ENCODE results near the gene CHCHD3. TPM values are rescaled to one million over a fixed set of nuclear protein-coding genes. Genes with fewer than 3 reads are reported as not detected.

The CHCHD3 gene
- polyA plus RNA-seq, 1 donor (not counting 4 experiments of a cell fraction or from before 2014, with no cell fraction given): 59.2 TPM

- DNase-seq (ENCODE audit: low read depth, low spot score): no peak
Measured at GRCh38 chr7:132785870-132786269, 296.0 kb downstream of the CHCHD3 start.

GRCh38 chr7:132784406-132784805 lies 297.5 kb downstream of the CHCHD3 start:
- no peaks in the 10 kb centered on the region for H4K20me1 ChIP-seq (ENCODE audit: control insufficient read depth, extremely low read depth, insufficient read depth, low read length)
- DNase-seq (ENCODE audit: low read depth, low spot score) (no peak), FAIRE-seq (no peak)
- H3K27me3 ChIP-seq (ENCODE audit: control insufficient read depth, extremely low read depth, insufficient read depth, low read length): no peaks in the 10 kb centered on the region
- H3K79me2 ChIP-seq (ENCODE audit: control insufficient read depth, insufficient read depth, low read length): no peaks in the 10 kb centered on the region
- no peaks in the 10 kb centered on the region for H3K9me1 ChIP-seq (ENCODE audit: control insufficient read depth, extremely low read depth, insufficient read depth, low read length)
- H3K9ac ChIP-seq (ENCODE audit: control insufficient read depth, extremely low read depth, insufficient read depth, low read length): no peak overlapping the region
- no peak overlapping the region for H3K4me3 ChIP-seq (ENCODE audit: control insufficient read depth in 2 of 3, extremely low read depth in 1 of 3, insufficient read depth in 2 of 3, low read depth in 1 of 3, low read length in 3 of 3)
- peaks cover 9% of the 10 kb centered on the region for H3K4me1 ChIP-seq (ENCODE audit: control insufficient read depth, extremely low read depth, insufficient read depth, low read length)
- H3K4me2 ChIP-seq (ENCODE audit: control insufficient read depth, extremely low read depth, insufficient read depth, low read depth, low read length): no peak overlapping the region
- dilution Hi-C loops (cut with MboI; ENCODE audit: extremely low pct_ligation_motif_present, low sequenced_read_pairs): no loop called here
- no peak overlapping the region for H2AFZ ChIP-seq (ENCODE audit: control insufficient read depth, low read length)
- H3K36me3 ChIP-seq (ENCODE audit: control insufficient read depth in 2 of 2, extremely low read depth in 1 of 2, insufficient read depth in 2 of 2, low read length in 2 of 2): peaks cover 0 to 2% of the 10 kb centered on the region in 2 experiments
- TF ChIP-seq EZH2 (IDR thresholded peaks at IDR 0.05; ENCODE audit: low read length): no peak
- TF ChIP-seq, protein P1, sequence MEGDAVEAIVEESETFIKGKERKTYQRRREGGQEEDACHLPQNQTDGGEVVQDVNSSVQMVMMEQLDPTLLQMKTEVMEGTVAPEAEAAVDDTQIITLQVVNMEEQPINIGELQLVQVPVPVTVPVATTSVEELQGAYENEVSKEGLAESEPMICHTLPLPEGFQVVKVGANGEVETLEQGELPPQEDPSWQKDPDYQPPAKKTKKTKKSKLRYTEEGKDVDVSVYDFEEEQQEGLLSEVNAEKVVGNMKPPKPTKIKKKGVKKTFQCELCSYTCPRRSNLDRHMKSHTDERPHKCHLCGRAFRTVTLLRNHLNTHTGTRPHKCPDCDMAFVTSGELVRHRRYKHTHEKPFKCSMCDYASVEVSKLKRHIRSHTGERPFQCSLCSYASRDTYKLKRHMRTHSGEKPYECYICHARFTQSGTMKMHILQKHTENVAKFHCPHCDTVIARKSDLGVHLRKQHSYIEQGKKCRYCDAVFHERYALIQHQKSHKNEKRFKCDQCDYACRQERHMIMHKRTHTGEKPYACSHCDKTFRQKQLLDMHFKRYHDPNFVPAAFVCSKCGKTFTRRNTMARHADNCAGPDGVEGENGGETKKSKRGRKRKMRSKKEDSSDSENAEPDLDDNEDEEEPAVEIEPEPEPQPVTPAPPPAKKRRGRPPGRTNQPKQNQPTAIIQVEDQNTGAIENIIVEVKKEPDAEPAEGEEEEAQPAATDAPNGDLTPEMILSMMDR (optimal IDR thresholded peaks at IDR 0.05 in 1 of 3, IDR thresholded peaks at IDR 0.05 in 1 of 3, conservative IDR thresholded peaks at IDR 0.05 in 1 of 3; ENCODE audit: extremely low read depth in 1 of 3, insufficient read depth in 2 of 3, low read length in 3 of 3): no peak
- H3K27ac ChIP-seq (ENCODE audit: control insufficient read depth, insufficient read depth, low read length): no peak overlapping the region
- H3K9me3 ChIP-seq (ENCODE audit: control insufficient read depth, low read depth, low read length): no peaks in the 10 kb centered on the region

More at GRCh38 chr7:132785870-132786269, 296.0 kb downstream of the CHCHD3 start:
- H3K9me1 ChIP-seq (ENCODE audit: control insufficient read depth, extremely low read depth, insufficient read depth, low read length): no peaks in the 10 kb centered on the region
- no peak overlapping the region for H2AFZ ChIP-seq (ENCODE audit: control insufficient read depth, low read length)
- dilution Hi-C loops (cut with MboI; ENCODE audit: extremely low pct_ligation_motif_present, low sequenced_read_pairs): no loop called here
- H3K4me2 ChIP-seq (ENCODE audit: control insufficient read depth, extremely low read depth, insufficient read depth, low read depth, low read length): no peak overlapping the region
- no peak for FAIRE-seq
- peaks cover 9% of the 10 kb centered on the region for H3K4me1 ChIP-seq (ENCODE audit: control insufficient read depth, extremely low read depth, insufficient read depth, low read length)
- H3K27me3 ChIP-seq (ENCODE audit: control insufficient read depth, extremely low read depth, insufficient read depth, low read length): no peaks in the 10 kb centered on the region
- no peak overlapping the region for H3K27ac ChIP-seq (ENCODE audit: control insufficient read depth, insufficient read depth, low read length)
- peaks cover 0 to 2% of the 10 kb centered on the region in 2 experiments for H3K36me3 ChIP-seq (ENCODE audit: control insufficient read depth in 2 of 2, extremely low read depth in 1 of 2, insufficient read depth in 2 of 2, low read length in 2 of 2)
- H3K79me2 ChIP-seq (ENCODE audit: control insufficient read depth, insufficient read depth, low read length): no peaks in the 10 kb centered on the region
- H3K9me3 ChIP-seq (ENCODE audit: control insufficient read depth, low read depth, low read length): no peaks in the 10 kb centered on the region
- H3K9ac ChIP-seq (ENCODE audit: control insufficient read depth, extremely low read depth, insufficient read depth, low read length): no peak overlapping the region
- no peak overlapping the region for H3K4me3 ChIP-seq (ENCODE audit: control insufficient read depth in 2 of 3, extremely low read depth in 1 of 3, insufficient read depth in 2 of 3, low read depth in 1 of 3, low read length in 3 of 3)
- TF ChIP-seq, protein P1 (optimal IDR thresholded peaks at IDR 0.05 in 1 of 3, IDR thresholded peaks at IDR 0.05 in 1 of 3, conservative IDR thresholded peaks at IDR 0.05 in 1 of 3; ENCODE audit: extremely low read depth in 1 of 3, insufficient read depth in 2 of 3, low read length in 3 of 3): no peak
- TF ChIP-seq EZH2 (IDR thresholded peaks at IDR 0.05; ENCODE audit: low read length): no peak
- H4K20me1 ChIP-seq (ENCODE audit: control insufficient read depth, extremely low read depth, insufficient read depth, low read length): no peaks in the 10 kb centered on the region
